Measurements from ENCODE around the gene PTPRT. TPM values are rescaled to one million over a fixed set of nuclear protein-coding genes. Genes with fewer than 3 reads are reported as not detected.

The PTPRT gene
- total and polyA plus RNA-seq, 8 donors, result 0.23 to 1.8 (median 0.95) TPM

DNA sequence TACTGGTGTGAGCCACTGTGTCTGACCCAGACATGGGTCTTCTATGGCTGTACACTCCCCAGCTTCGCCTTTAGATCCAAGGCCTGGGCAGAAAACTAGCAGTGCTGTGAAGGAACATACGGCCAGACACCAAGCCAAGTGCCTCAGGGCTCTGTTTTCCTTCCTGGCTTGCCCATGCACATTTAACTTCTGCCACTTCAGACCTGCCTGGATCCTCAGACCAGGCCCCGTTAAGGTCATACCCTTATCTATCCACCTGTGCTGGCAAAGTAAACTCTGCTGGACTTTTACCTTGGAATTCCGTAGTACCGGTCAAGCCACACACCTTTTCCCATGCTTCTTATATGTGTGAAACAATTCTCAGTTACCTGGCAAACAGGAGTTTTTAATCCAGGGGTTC is 644.8 kb downstream of the PTPRT start:
- TF ChIP-seq, protein P1, sequence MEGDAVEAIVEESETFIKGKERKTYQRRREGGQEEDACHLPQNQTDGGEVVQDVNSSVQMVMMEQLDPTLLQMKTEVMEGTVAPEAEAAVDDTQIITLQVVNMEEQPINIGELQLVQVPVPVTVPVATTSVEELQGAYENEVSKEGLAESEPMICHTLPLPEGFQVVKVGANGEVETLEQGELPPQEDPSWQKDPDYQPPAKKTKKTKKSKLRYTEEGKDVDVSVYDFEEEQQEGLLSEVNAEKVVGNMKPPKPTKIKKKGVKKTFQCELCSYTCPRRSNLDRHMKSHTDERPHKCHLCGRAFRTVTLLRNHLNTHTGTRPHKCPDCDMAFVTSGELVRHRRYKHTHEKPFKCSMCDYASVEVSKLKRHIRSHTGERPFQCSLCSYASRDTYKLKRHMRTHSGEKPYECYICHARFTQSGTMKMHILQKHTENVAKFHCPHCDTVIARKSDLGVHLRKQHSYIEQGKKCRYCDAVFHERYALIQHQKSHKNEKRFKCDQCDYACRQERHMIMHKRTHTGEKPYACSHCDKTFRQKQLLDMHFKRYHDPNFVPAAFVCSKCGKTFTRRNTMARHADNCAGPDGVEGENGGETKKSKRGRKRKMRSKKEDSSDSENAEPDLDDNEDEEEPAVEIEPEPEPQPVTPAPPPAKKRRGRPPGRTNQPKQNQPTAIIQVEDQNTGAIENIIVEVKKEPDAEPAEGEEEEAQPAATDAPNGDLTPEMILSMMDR (IDR thresholded peaks at IDR 0.05), result no peak
- FAIRE-seq, result no peak
- peak overlapping the region in 2 of 4 donors; percentile 17 to 61 for H3K27ac ChIP-seq

DNA sequence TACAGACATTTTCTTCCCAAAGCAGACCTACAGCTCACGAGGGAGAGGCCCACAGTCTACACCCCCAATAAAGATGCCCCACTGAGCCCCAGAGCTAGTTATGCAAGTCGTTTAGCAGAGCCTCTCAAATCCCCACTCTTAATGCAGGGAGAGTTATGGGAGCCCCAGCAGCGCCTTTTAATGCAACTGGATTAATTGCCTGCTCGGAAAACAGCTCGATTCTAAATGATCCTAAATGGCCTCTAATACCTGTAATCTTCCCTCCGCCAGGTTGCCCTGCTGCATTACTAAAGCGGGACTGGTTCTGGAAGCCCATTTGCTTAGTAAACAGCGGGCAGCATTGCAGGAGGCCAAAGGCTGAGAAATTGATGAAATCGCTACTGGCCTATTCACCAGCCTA is 656.9 kb downstream of the PTPRT start:
- Histone ChIP-seq H3K9me3 (no peaks in the 10 kb centered on the region), H3K27ac (no peak overlapping the region), H3K36me3 (no peaks in the 10 kb centered on the region), H3K4me3 (no peak overlapping the region), H3K27me3 (no peaks in the 10 kb centered on the region), H3K4me1 (peaks cover 0 to 11% (median 6%) of the 10 kb centered on the region in 3 donors)
- intact Hi-C loops (cut with DNase I), result no loop called here
- WGBS, 2 donors, result 89% methylated on average over 9 of the region's 9 CpGs
- ATAC-seq (no peak), DNase-seq (no peak), FAIRE-seq (no peak)
- TF ChIP-seq, protein P1 (IDR thresholded peaks at IDR 0.05), result no peak

More for the DNA sequence above, 644.8 kb downstream of the PTPRT start:
- H3K4me3 ChIP-seq, result no peak overlapping the region
- H3K27me3 ChIP-seq, result no peaks in the 10 kb centered on the region
- intact Hi-C loops (cut with DNase I), result no loop called here
- no peaks in the 10 kb centered on the region for H3K36me3 ChIP-seq
- peaks cover 0 to 13% (median 0%) of the 10 kb centered on the region in 3 donors for H3K4me1 ChIP-seq
- H3K9me3 ChIP-seq, result no peaks in the 10 kb centered on the region
- DNase-seq (peak in 3 of 6 donors; percentile 32 to 67 (median 48)), ATAC-seq (peak; percentile 61 to 94 (median 86))
- 30 to 31% methylated on average over 5 of the region's 5 CpGs for WGBS, 2 donors

DNA sequence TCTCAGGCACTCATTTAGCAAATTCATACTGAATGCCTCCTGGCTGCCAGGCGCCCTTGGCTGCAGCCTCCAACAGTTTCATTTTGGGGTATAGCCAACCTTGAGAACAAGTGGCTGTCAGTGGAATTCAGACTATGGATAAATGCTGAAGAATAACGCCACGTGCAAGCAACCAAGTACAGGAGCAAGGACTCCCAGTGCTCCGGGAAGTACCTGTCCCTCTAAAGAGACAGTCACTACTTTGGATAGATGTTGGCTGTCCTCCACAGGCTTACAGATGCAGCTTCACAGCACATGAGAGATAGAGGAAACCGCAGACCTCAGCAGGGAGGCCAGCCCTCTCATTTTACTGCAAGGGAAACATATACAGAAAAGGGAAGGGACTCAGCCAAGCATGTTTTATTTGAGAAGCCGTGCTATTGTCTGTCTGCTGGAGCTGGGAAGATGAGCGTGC is 658.2 kb downstream of the PTPRT start:
- intact Hi-C loops (cut with DNase I), result no loop called here
- H3K4me3 ChIP-seq, result no peak overlapping the region
- no peaks in the 10 kb centered on the region for H3K9me3 ChIP-seq
- H3K27ac ChIP-seq, result no peak overlapping the region
- H3K36me3 ChIP-seq, result no peaks in the 10 kb centered on the region
- WGBS, 2 donors, result 49% methylated on average over 7 of the region's 7 CpGs
- DNase-seq, result peak in 1 of 6 donors; percentile 5
- TF ChIP-seq, protein P1 (IDR thresholded peaks at IDR 0.05), result no peak
- peak in 3 of 4 donors; percentile 50 to 73 (median 66) for ATAC-seq
- FAIRE-seq, result no peak
- H3K4me1 ChIP-seq, result peaks cover 0 to 13% (median 6%) of the 10 kb centered on the region in 3 donors
- no peaks in the 10 kb centered on the region for H3K27me3 ChIP-seq

DNA sequence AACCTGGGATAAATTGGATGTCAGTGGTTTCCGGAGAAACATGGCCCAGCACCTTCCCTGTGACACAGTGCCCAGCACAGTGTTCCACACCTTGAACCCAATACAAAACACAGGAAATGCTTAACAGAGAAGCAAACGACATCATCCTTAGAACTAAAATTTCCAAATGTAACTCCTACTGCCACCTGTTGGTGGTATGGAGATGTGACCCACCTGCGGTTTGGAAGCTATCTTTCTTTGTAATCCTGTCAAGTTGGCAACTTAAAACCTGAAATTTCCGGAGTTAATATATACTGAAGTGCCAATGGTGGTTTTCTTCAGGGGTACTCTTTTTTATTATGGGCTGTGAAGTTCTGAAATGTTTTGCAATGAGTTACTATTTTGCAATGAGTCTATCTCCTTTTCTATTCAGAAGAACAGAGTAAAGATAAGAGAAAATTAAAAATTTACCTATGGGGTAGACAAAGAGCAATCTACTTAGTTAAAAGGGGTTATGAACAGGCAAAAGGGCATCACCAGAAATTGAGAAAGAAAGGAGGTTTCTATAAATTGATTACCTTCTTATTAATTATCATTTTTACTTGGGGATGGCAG is 658.8 kb downstream of the PTPRT start:
- Histone ChIP-seq H3K9me3 (no peaks in the 10 kb centered on the region), H3K4me1 (peaks cover 0 to 17% (median 6%) of the 10 kb centered on the region in 3 donors), H3K36me3 (no peaks in the 10 kb centered on the region), H3K27me3 (no peaks in the 10 kb centered on the region), H3K27ac (no peak overlapping the region), H3K4me3 (no peak overlapping the region)
- ATAC-seq (peak; percentile 50 to 83 (median 80)), DNase-seq (peak in 1 of 6 donors; percentile 36), FAIRE-seq (no peak)
- 12 to 19% methylated on average over 4 of the region's 4 CpGs for WGBS, 2 donors
- TF ChIP-seq, protein P1 (IDR thresholded peaks at IDR 0.05), result peak in 3 of 4 donors; percentile 54 to 60 (median 54)
- intact Hi-C loops (cut with DNase I), result no loop called here

DNA sequence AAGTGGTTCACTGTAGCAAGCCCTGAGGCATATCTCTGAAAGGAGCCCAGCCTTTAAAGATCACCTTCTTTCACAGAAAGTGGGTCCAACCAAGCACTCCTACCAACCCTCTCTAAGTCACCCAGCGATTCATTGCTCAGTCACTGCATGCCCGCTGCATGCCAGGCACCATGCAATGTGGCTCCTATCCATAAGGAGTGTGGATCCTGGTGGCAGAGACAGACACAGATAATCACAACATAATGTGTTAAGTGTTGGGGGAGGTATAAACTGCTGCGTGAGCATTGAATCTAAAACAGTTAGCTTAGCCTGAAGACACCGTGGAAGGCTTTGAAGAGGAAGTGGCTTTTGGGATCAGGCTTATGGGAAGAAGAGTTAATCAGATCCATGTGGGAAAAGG is 659.5 kb downstream of the PTPRT start:
- DNase-seq, result no peak
- Histone ChIP-seq H3K27me3 (no peaks in the 10 kb centered on the region), H3K4me3 (no peak overlapping the region), H3K36me3 (no peaks in the 10 kb centered on the region), H3K9me3 (no peaks in the 10 kb centered on the region), H3K4me1 (peaks cover 0 to 17% (median 6%) of the 10 kb centered on the region in 3 donors), H3K27ac (no peak overlapping the region)
- WGBS, 2 donors, result 94% methylated on average over 4 of the region's 4 CpGs
- no peak for FAIRE-seq
- TF ChIP-seq, protein P1 (IDR thresholded peaks at IDR 0.05), result no peak
- ATAC-seq, result no peak
- intact Hi-C loops (cut with DNase I), result no loop called here

All from pancreas (tissue), 10 donors.